ENCODE measurements around the gene RAMAC. TPM values are rescaled to one million over a fixed set of nuclear protein-coding genes. Genes with fewer than 3 reads are reported as not detected.

Gene RAMAC
- total and polyA plus RNA-seq, 10 of the 15 experiments (the other 5 are each of a cell fraction or from before 2014, with no cell fraction given), result 22.4 to 109 (median 41.7) TPM

- TF ChIP-seq TAF1 (IDR thresholded peaks at IDR 0.05; ENCODE audit: borderline replicate concordance, low read depth, low read length) (peak; percentile 45; the same call in 1 of the 2 replicates), TCF3 (IDR thresholded peaks at IDR 0.05; ENCODE audit: borderline replicate concordance, insufficient read depth, low read depth, low read length) (no peak; the same call in 1 of the 2 replicates), FOS (IDR thresholded peaks at IDR 0.05; ENCODE audit: borderline replicate concordance, extremely low read depth, insufficient read length) (no peak), ZNF687 (IDR thresholded peaks at IDR 0.05) (peak; percentile 80), NR2C1 (IDR thresholded peaks at IDR 0.05) (peak; percentile 89), EZH2 (IDR thresholded peaks at IDR 0.05; ENCODE audit: borderline replicate concordance, control insufficient read depth, low read depth, low read length) (no peak), ZBTB40 (IDR thresholded peaks at IDR 0.05; ENCODE audit: borderline replicate concordance) (peak; percentile 93), MEF2B (IDR thresholded peaks at IDR 0.05; ENCODE audit: partially characterized antibody, poor library complexity, severe bottlenecking) (no peak), DPF2 (IDR thresholded peaks at IDR 0.05) (0 out of 2 replicates have a peak, but pooled peaks have one; percentile 33), NFXL1 (IDR thresholded peaks at IDR 0.05; ENCODE audit: borderline replicate concordance) (no peak), MLLT1 (IDR thresholded peaks at IDR 0.05) (peak; percentile 74), NKRF (conservative IDR thresholded peaks at IDR 0.05) (peak; percentile 75; the same call in 1 of the 2 replicates), PKNOX1 (IDR thresholded peaks at IDR 0.05) (peak; percentile 79)
These were observed at the start of gene RAMAC (continued) for GRCh38 chr15:82985688-82986441.
